Sciatic nerve (tissue), 2 donors: ENCODE data around the gene MGMT. TPM values are rescaled to one million over a fixed set of nuclear protein-coding genes. Genes with fewer than 3 reads are reported as not detected.
"Not testable (repeated sequence)": the region's sequence is repeated elsewhere in the genome, so short reads cannot be mapped to it uniquely, and the experiment has no call there.

ENCODE experiments used
- ATAC-seq: fragments of 200-7000 bp; cut with Tn5 transposase; one replicate; pipeline ENCODE4 v1.9.1; 2020; ENCODE audit warnings: mild to moderate bottlenecking, moderate library complexity
- DNase-seq: peaks from one replicate; pipeline ENCODE4 v3.0.0-alpha.2; 2020; ENCODE audit warnings: low spot score
- intact Hi-C: fragments of 100-400 bp; cut with DNase I; formaldehyde crosslinking; loops from one replicate; pipeline ENCODE4 v1.14.2; 2022
- total RNA-seq: library from RNA; stranded (reverse); fragmentation: NEBNext Ultra II Directional; extraction: Animal tissue kit (Norgen Biotek cat#: 25700); gene quantifications from one replicate; pipeline ENCODE4 v1.2.1, GENCODE V29; 2021
- donor health status: DM: no; HTN: no; CAD: no.
- donor health status: DM: no; HTN: no; CAD: no.

MGMT gene
- total RNA-seq: 24.5 TPM

GRCh38 chr10:129466703-129467358, at the start of gene MGMT:
MGMT (plus strand) TSS chr10:129467241.
- intact Hi-C loops: no loop called here
- peak; percentile 97 for DNase-seq
- ATAC-seq: peak; percentile 97

GRCh38 chr10:129417870-129418269, 49.2 kb upstream of the MGMT start:
- intact Hi-C loops: no loop called here
- DNase-seq: no peak
- no peak for ATAC-seq

- ATAC-seq: no peak
Measured at GRCh38 chr10:129418496-129419225, 48.4 kb upstream of the MGMT start.

GRCh38 chr10:129419397-129419796, 47.6 kb upstream of the MGMT start:
- intact Hi-C loops: no loop called here
- no peak for ATAC-seq
- DNase-seq: no peak

More at GRCh38 chr10:129418496-129419225, 48.4 kb upstream of the MGMT start:
- intact Hi-C loops: no loop called here
- DNase-seq: no peak

GRCh38 chr10:129421399-129422010, 45.5 kb upstream of the MGMT start:
- ATAC-seq (no peak), DNase-seq (no peak)
- intact Hi-C loops: no loop called here

GRCh38 chr10:129424978-129425377, 42.1 kb upstream of the MGMT start:
- no peak for DNase-seq
- intact Hi-C loops: no loop called here
- ATAC-seq: no peak

- intact Hi-C loops: no loop called here
- ATAC-seq (no peak), DNase-seq (no peak)
Measured at GRCh38 chr10:129426606-129427005, 40.4 kb upstream of the MGMT start.

- intact Hi-C loops: no loop called here
- no peak for DNase-seq
- ATAC-seq: no peak
Measured at GRCh38 chr10:129433266-129433665, 33.8 kb upstream of the MGMT start.

GRCh38 chr10:129435724-129436123, 31.3 kb upstream of the MGMT start:
- DNase-seq, ATAC-seq, intact Hi-C loops: not testable (repeated sequence)

GRCh38 chr10:129438024-129438423, 29.0 kb upstream of the MGMT start:
- DNase-seq (no peak), ATAC-seq (no peak)
- intact Hi-C loops: no loop called here

- DNase-seq (no peak), ATAC-seq (no peak)
- intact Hi-C loops: no loop called here
Measured at GRCh38 chr10:129440247-129440646, 26.8 kb upstream of the MGMT start.

- DNase-seq (no peak), ATAC-seq (no peak)
- intact Hi-C loops: no loop called here
Measured at GRCh38 chr10:129440722-129441316, 26.2 kb upstream of the MGMT start.

- intact Hi-C loops: no loop called here
- ATAC-seq (no peak), DNase-seq (no peak)
Measured at GRCh38 chr10:129441372-129442009, 25.6 kb upstream of the MGMT start.

GRCh38 chr10:129442866-129443265, 24.2 kb upstream of the MGMT start:
- ATAC-seq: no peak
- DNase-seq: no peak
- intact Hi-C loops: no loop called here

GRCh38 chr10:129444359-129444758, 22.7 kb upstream of the MGMT start:
- intact Hi-C loops: no loop called here
- ATAC-seq (no peak), DNase-seq (no peak)

- no peak for DNase-seq
- intact Hi-C loops: no loop called here
- no peak for ATAC-seq
Measured at GRCh38 chr10:129445436-129446182, 21.4 kb upstream of the MGMT start.

GRCh38 chr10:129446183-129446581, 20.9 kb upstream of the MGMT start:
- ATAC-seq (no peak), DNase-seq (no peak)
- intact Hi-C loops: no loop called here

- intact Hi-C loops: no loop called here
- ATAC-seq (no peak), DNase-seq (no peak)
Measured at GRCh38 chr10:129447486-129447885, 19.6 kb upstream of the MGMT start.

- DNase-seq: no peak
- intact Hi-C loops: no loop called here
- no peak for ATAC-seq
Measured at GRCh38 chr10:129448086-129448485, 19.0 kb upstream of the MGMT start.
